Measurements from ENCODE around the gene BICRAL.

- TF ChIP-seq EP300 (IDR thresholded peaks at IDR 0.05) = no peak
- no peak for TF ChIP-seq POLR2A (IDR thresholded peaks at IDR 0.05)
- TF ChIP-seq, protein P1, sequence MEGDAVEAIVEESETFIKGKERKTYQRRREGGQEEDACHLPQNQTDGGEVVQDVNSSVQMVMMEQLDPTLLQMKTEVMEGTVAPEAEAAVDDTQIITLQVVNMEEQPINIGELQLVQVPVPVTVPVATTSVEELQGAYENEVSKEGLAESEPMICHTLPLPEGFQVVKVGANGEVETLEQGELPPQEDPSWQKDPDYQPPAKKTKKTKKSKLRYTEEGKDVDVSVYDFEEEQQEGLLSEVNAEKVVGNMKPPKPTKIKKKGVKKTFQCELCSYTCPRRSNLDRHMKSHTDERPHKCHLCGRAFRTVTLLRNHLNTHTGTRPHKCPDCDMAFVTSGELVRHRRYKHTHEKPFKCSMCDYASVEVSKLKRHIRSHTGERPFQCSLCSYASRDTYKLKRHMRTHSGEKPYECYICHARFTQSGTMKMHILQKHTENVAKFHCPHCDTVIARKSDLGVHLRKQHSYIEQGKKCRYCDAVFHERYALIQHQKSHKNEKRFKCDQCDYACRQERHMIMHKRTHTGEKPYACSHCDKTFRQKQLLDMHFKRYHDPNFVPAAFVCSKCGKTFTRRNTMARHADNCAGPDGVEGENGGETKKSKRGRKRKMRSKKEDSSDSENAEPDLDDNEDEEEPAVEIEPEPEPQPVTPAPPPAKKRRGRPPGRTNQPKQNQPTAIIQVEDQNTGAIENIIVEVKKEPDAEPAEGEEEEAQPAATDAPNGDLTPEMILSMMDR (IDR thresholded peaks at IDR 0.05) = no peak
- no peak for TF ChIP-seq POLR2AphosphoS5 (IDR thresholded peaks at IDR 0.05)
Measured at GRCh38 chr6:42831237-42831636, 49.4 kb downstream of the BICRAL start.

All from stomach (tissue), 4 donors.